Measurements from ENCODE around the gene PAX1.

The PAX1 gene

GRCh38 chr20:21705575-21706260 lies at the start of gene PAX1:
Gene PAX1, plus strand, starts transcription at chr20:21705664. Its CDS starts 49 bp downstream, at chr20:21705713.
- no peak for FAIRE-seq

GRCh38 chr20:21656308-21657067 lies 49.0 kb upstream of the PAX1 start:
- FAIRE-seq = no peak

GRCh38 chr20:21661488-21662055 lies 43.9 kb upstream of the PAX1 start:
- FAIRE-seq = no peak

- no peak for FAIRE-seq
Observed at GRCh38 chr20:21663465-21663864, 42.0 kb upstream of the PAX1 start.

GRCh38 chr20:21665687-21666446 lies 39.6 kb upstream of the PAX1 start:
- no peak for FAIRE-seq

GRCh38 chr20:21670126-21670525 lies 35.3 kb upstream of the PAX1 start:
- FAIRE-seq = no peak

- no peak for FAIRE-seq
Observed at GRCh38 chr20:21670981-21671380, 34.5 kb upstream of the PAX1 start.

- no peak for FAIRE-seq
Observed at GRCh38 chr20:21677261-21677660, 28.2 kb upstream of the PAX1 start.

- FAIRE-seq = no peak
Observed at GRCh38 chr20:21677781-21678180, 27.7 kb upstream of the PAX1 start.

- FAIRE-seq = no peak
Observed at GRCh38 chr20:21681234-21681921, 24.1 kb upstream of the PAX1 start.

- no peak for FAIRE-seq
Observed at GRCh38 chr20:21681922-21682318, 23.5 kb upstream of the PAX1 start.

- FAIRE-seq = no peak
Observed at GRCh38 chr20:21682521-21682954, 22.9 kb upstream of the PAX1 start.

GRCh38 chr20:21684671-21685070 lies 20.8 kb upstream of the PAX1 start:
- FAIRE-seq = no peak

- no peak for FAIRE-seq
Observed at GRCh38 chr20:21685981-21686380, 19.5 kb upstream of the PAX1 start.

- FAIRE-seq = no peak
Observed at GRCh38 chr20:21693322-21693721, 12.1 kb upstream of the PAX1 start.

GRCh38 chr20:21698494-21699215 lies 6.8 kb upstream of the PAX1 start:
- no peak for FAIRE-seq

GRCh38 chr20:21699216-21699508 lies 6.3 kb upstream of the PAX1 start:
- FAIRE-seq = no peak

- no peak for FAIRE-seq
Observed at GRCh38 chr20:21701171-21701876, 4.1 kb upstream of the PAX1 start.

- no peak for FAIRE-seq
Observed at GRCh38 chr20:21702016-21702415, 3.4 kb upstream of the PAX1 start.

GRCh38 chr20:21702553-21703470 lies 2.7 kb upstream of the PAX1 start:
- no peak for FAIRE-seq
